ENCODE results near the gene NT5C2. TPM values are rescaled to one million over a fixed set of nuclear protein-coding genes. Genes with fewer than 3 reads are reported as not detected.

Gene NT5C2
- total RNA-seq, 1 donor from 2014 or later, result 105 TPM

DNA sequence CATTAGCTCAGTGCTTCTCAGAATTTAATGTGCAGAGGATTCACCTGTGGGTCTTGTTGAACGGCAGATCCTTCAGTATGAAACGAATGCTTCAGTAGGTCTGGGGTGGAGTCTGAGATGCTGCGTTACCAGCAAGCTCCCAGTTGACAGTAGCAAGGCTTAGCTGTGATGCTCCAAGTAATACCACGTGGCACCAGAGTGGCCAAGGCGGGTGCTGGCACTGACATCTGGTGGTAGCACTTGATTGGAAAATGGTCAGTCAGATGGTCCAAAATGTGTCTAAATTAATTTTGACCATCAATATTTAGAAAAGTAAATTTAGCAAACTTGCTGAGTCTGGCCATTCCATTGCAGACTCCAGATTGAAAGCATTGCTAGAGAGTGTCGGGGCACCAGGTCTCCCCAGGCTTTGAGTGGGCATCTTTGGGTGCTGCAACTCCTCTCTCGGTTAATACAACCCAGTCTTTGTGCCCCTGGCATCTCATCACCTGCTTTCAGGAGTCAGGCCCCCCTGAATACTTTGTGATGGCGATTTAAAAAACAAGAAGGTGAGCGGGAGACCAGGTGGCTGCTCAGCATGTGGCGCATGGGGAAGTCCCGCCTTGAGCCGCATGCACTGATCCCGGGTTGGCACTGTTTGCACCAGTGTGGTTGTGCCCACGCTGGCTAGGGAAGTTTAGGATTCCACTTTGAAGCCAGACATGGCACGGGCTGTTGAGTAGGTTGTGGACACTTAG lies 130.1 kb downstream of the NT5C2 start:
- TF ChIP-seq, protein P1, sequence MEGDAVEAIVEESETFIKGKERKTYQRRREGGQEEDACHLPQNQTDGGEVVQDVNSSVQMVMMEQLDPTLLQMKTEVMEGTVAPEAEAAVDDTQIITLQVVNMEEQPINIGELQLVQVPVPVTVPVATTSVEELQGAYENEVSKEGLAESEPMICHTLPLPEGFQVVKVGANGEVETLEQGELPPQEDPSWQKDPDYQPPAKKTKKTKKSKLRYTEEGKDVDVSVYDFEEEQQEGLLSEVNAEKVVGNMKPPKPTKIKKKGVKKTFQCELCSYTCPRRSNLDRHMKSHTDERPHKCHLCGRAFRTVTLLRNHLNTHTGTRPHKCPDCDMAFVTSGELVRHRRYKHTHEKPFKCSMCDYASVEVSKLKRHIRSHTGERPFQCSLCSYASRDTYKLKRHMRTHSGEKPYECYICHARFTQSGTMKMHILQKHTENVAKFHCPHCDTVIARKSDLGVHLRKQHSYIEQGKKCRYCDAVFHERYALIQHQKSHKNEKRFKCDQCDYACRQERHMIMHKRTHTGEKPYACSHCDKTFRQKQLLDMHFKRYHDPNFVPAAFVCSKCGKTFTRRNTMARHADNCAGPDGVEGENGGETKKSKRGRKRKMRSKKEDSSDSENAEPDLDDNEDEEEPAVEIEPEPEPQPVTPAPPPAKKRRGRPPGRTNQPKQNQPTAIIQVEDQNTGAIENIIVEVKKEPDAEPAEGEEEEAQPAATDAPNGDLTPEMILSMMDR (IDR thresholded peaks at IDR 0.05; ENCODE audit: insufficient read depth, low read length, severe bottlenecking), result peak; percentile 17
- H3K27me3 ChIP-seq (ENCODE audit: control insufficient read depth, insufficient read depth, low read length), result no peaks in the 10 kb centered on the region
- no peaks in the 10 kb centered on the region for H3K36me3 ChIP-seq (ENCODE audit: control insufficient read depth, insufficient read depth, low read length)
- DNase-seq (ENCODE audit: low read depth) (no peak), FAIRE-seq (no peak)
- no peak overlapping the region for H3K4me3 ChIP-seq (ENCODE audit: low read depth, low read length)

DNA sequence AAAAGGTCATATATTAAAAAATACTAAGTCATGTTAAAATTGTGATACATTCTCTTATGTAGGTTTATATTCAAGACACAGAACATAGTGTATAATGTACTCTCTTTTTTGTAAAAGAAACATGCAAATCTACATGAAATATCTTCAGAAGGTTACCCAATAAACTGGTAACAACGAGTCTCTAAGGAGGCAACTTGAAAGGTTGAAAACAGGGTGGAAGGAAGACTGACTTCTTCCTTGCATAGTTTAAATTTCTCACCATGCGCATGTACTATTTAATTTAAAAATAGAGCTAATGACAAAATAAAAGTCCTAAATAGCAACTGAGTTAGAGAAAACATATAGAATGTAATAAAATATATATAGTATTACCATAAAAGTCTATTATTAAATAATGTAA lies 132.5 kb downstream of the NT5C2 start:
- H3K36me3 ChIP-seq (ENCODE audit: control insufficient read depth, insufficient read depth, low read length), result no peaks in the 10 kb centered on the region
- no peaks in the 10 kb centered on the region for H3K27me3 ChIP-seq (ENCODE audit: control insufficient read depth, insufficient read depth, low read length)
- FAIRE-seq (no peak), DNase-seq (ENCODE audit: low read depth) (no peak)
- TF ChIP-seq, protein P1 (IDR thresholded peaks at IDR 0.05; ENCODE audit: insufficient read depth, low read length, severe bottlenecking), result no peak
- no peak overlapping the region for H3K4me3 ChIP-seq (ENCODE audit: low read depth, low read length)

DNA sequence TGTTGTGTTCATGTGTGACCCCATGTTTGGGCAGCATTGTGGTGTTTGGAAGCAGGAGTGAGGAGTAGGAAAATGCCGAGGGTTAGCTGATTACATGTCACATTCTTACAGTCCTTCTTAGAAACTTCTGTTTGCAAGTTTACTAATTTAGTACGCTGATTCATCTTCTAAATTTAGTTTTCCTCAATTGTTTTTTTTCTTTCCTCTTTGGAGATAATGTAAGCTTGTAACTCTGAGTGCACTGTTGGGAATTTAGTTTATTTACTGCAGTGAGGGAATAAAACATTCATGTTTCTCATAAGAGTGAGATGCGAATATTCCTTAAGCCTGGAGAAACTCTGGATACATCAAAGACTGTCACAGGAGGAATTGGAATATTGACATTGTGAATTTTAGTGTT lies 135.0 kb downstream of the NT5C2 start:
- TF ChIP-seq, protein P1 (IDR thresholded peaks at IDR 0.05; ENCODE audit: insufficient read depth, low read length, severe bottlenecking), result no peak
- no peak for DNase-seq (ENCODE audit: low read depth)
- Histone ChIP-seq H3K4me3 (ENCODE audit: low read depth, low read length) (no peak overlapping the region), H3K27me3 (ENCODE audit: control insufficient read depth, insufficient read depth, low read length) (no peaks in the 10 kb centered on the region), H3K36me3 (ENCODE audit: control insufficient read depth, insufficient read depth, low read length) (no peaks in the 10 kb centered on the region)
- no peak for FAIRE-seq

DNA sequence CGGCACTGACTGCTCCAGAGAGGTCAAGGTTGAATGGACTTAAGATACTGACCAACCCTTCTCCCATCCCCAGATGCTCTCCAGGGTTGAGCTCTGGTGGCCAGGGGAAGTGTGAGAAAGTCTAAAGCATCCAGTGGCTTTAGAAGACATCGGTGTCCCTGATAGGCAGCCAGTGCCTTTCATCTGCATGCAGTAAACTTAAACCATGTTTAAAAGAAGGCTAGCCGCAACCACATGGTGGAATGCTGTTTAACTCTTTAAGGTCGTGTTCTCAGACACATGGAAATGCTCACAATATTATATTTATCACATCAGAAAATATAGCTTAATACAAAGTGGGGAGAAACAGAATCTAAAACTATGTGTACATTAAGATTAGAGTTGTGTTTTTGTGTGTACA lies 138.0 kb downstream of the NT5C2 start:
- FAIRE-seq (no peak), DNase-seq (ENCODE audit: low read depth) (no peak)
- no peak overlapping the region for H3K4me3 ChIP-seq (ENCODE audit: low read depth, low read length)
- TF ChIP-seq, protein P1 (IDR thresholded peaks at IDR 0.05; ENCODE audit: insufficient read depth, low read length, severe bottlenecking), result no peak
- H3K27me3 ChIP-seq (ENCODE audit: control insufficient read depth, insufficient read depth, low read length), result no peaks in the 10 kb centered on the region
- H3K36me3 ChIP-seq (ENCODE audit: control insufficient read depth, insufficient read depth, low read length), result no peaks in the 10 kb centered on the region

DNA sequence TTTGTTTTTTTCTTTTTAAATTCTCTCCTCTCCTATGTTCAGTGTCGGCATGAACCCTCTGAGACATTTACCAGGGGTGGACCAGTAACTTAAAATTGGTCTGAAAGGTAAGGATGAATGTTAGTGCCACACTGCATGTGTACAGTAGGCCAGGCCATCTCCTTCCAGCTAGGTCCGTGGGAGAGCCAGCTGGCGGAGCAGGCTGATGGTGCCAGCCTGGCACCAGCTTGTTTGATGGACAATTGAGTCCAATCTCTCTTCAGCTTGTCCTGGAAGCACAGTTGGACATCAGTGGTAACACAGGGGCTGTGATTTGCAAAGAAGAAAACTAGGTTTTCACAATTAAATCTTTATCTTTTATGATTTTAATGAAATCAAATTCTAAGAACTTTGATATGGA lies 138.5 kb downstream of the NT5C2 start:
- Histone ChIP-seq H3K4me3 (ENCODE audit: low read depth, low read length) (no peak overlapping the region), H3K36me3 (ENCODE audit: control insufficient read depth, insufficient read depth, low read length) (no peaks in the 10 kb centered on the region), H3K27me3 (ENCODE audit: control insufficient read depth, insufficient read depth, low read length) (no peaks in the 10 kb centered on the region)
- no peak for FAIRE-seq
- TF ChIP-seq, protein P1 (IDR thresholded peaks at IDR 0.05; ENCODE audit: insufficient read depth, low read length, severe bottlenecking), result no peak
- DNase-seq (ENCODE audit: low read depth), result no peak
